HTR-8/SVneo (cell line): ENCODE data around the gene GPR108.

ENCODE experiments used
- DNase-seq: peaks from one replicate; pipeline ENCODE4 v3.0.0; 2011; ENCODE audit warnings: low spot score, mixed read lengths; ENCODE audit not compliant: insufficient read length
- FAIRE-seq: peaks from 2 replicates; lab custom pipeline; 2011; peaks lifted over from hg19 to GRCh38; lab: Jason Lieb, UNC

The GPR108 gene

GRCh38 chr19:6723108-6723618, 14.2 kb downstream of the GPR108 start:
- peak; percentile 9 for FAIRE-seq
- DNase-seq: peak; percentile 72

- DNase-seq: no peak
- no peak for FAIRE-seq
Observed at GRCh38 chr19:6721773-6722172, 15.6 kb downstream of the GPR108 start.

- FAIRE-seq: no peak
Observed at GRCh38 chr19:6721138-6721474, 16.3 kb downstream of the GPR108 start.

GRCh38 chr19:6720369-6721137, 16.8 kb downstream of the GPR108 start, which contains the start of gene C3:
Gene C3, minus strand, starts transcription at chr19:6720650. Its CDS starts 61 bp downstream, at chr19:6720589.
- DNase-seq (no peak), FAIRE-seq (no peak)

More at GRCh38 chr19:6721138-6721474, 16.3 kb downstream of the GPR108 start:
- no peak for DNase-seq

GRCh38 chr19:6719992-6720368, 17.4 kb downstream of the GPR108 start:
- no peak for FAIRE-seq

GRCh38 chr19:6719540-6719861, 17.9 kb downstream of the GPR108 start:
- FAIRE-seq (no peak), DNase-seq (no peak)

More at GRCh38 chr19:6719992-6720368, 17.4 kb downstream of the GPR108 start:
- DNase-seq: no peak

- no peak for DNase-seq
- FAIRE-seq: no peak
Observed at GRCh38 chr19:6718741-6719539, 18.4 kb downstream of the GPR108 start.

- DNase-seq (no peak), FAIRE-seq (no peak)
Observed at GRCh38 chr19:6718111-6718740, 19.2 kb downstream of the GPR108 start.

- DNase-seq (no peak), FAIRE-seq (peak; percentile 99)
Observed at GRCh38 chr19:6717441-6717971, 19.9 kb downstream of the GPR108 start.

GRCh38 chr19:6717036-6717435, 20.3 kb downstream of the GPR108 start:
- no peak for DNase-seq
- FAIRE-seq: no peak

GRCh38 chr19:6716610-6716970, 20.8 kb downstream of the GPR108 start:
- no peak for DNase-seq
- FAIRE-seq: no peak

GRCh38 chr19:6714749-6715555, 22.4 kb downstream of the GPR108 start:
- FAIRE-seq (no peak), DNase-seq (no peak)

GRCh38 chr19:6713773-6714692, 23.3 kb downstream of the GPR108 start:
- no peak for FAIRE-seq
- DNase-seq: no peak

- no peak for FAIRE-seq
- DNase-seq: no peak
Observed at GRCh38 chr19:6712692-6713670, 24.4 kb downstream of the GPR108 start.

GRCh38 chr19:6712231-6712630, 25.1 kb downstream of the GPR108 start:
- DNase-seq (no peak), FAIRE-seq (no peak)

GRCh38 chr19:6711605-6712004, 25.8 kb downstream of the GPR108 start:
- DNase-seq (no peak), FAIRE-seq (no peak)

- FAIRE-seq (no peak), DNase-seq (no peak)
Observed at GRCh38 chr19:6711078-6711361, 26.4 kb downstream of the GPR108 start.
